CD4-positive, alpha-beta T cell (primary cell): ENCODE data around the gene RPL18A. TPM values are rescaled to one million over a fixed set of nuclear protein-coding genes. Genes with fewer than 3 reads are reported as not detected.

ENCODE experiments used
- ATAC-seq: fragments of 200-7000 bp; cut with Tn5 transposase; one replicate; pipeline ENCODE4 v1.10.0; 2022; ENCODE audit warnings: mild to moderate bottlenecking; ENCODE audit not compliant: poor library complexity
- CTCF ChIA-PET: fragments of 350-600 bp; sonication (Branson Sonifier 250); formaldehyde crosslinking; loops from one replicate; lab custom pipeline; 2021; ENCODE audit warnings: antibody characterized with exemption, inconsistent platforms; lab: Charles Lee
- POLR2A ChIA-PET: fragments of 350-600 bp; sonication (Branson Sonifier 250); formaldehyde crosslinking; loops from one replicate; lab custom pipeline; 2021; ENCODE audit warnings: antibody characterized with exemption, inconsistent platforms; lab: Charles Lee
- DNase-seq, 14 experiments: peaks; one replicate each; pipeline ENCODE4 v3.0.0-alpha.2; 2013 to 2020; ENCODE audit warnings: mixed read lengths in 2 of 14
- H3K27ac ChIP-seq, 2 donors: one replicate each; pipeline versions ENCODE4 v1.5.1 to v1.7.0; 2013; ENCODE audit warnings: low read length in 2 of 2, low read depth in 1 of 2, mild to moderate bottlenecking in 1 of 2
- H3K27me3 ChIP-seq, 2 experiments: 1 replicate in 1 of 2; 2 replicates in 1 of 2; pipeline versions ENCODE4 v1.6.1 to v1.7.0; 2013; ENCODE audit warnings: low read length in 2 of 2, control low read depth in 1 of 2, mild to moderate bottlenecking in 1 of 2, moderate library complexity in 1 of 2; ENCODE audit not compliant: insufficient read depth in 2 of 2, control insufficient read depth in 1 of 2
- H3K36me3 ChIP-seq: one replicate; pipeline ENCODE4 v1.6.1; 2013; ENCODE audit warnings: low read length, control low read depth; ENCODE audit not compliant: insufficient read depth
- H3K4me1 ChIP-seq: one replicate; pipeline ENCODE4 v1.6.1; 2013; ENCODE audit warnings: low read length, control low read depth; ENCODE audit not compliant: insufficient read depth
- H3K4me3 ChIP-seq: one replicate; pipeline ENCODE4 v1.5.1; 2013; ENCODE audit warnings: mild to moderate bottlenecking, low read length, moderate library complexity
- H3K9me3 ChIP-seq, 2 experiments: 1 replicate in 1 of 2; 2 replicates in 1 of 2; pipeline versions ENCODE4 v1.6.1 to v1.7.0; 2013; ENCODE audit warnings: low read length in 2 of 2, mild to moderate bottlenecking in 2 of 2, control low read depth in 1 of 2, moderate library complexity in 1 of 2; ENCODE audit not compliant: control insufficient read depth in 1 of 2, insufficient read depth in 1 of 2
- H3K27ac Mint-ChIP-seq: one replicate; pipeline ENCODE4 v1.8.0; 2020; ENCODE audit warnings: mixed read lengths
- H3K27me3 Mint-ChIP-seq: one replicate; pipeline ENCODE4 v1.8.0; 2021; ENCODE audit warnings: mixed read lengths
- H3K36me3 Mint-ChIP-seq: one replicate; pipeline ENCODE4 v1.8.0; 2021; ENCODE audit warnings: low read depth, mixed read lengths
- H3K4me1 Mint-ChIP-seq: one replicate; pipeline ENCODE4 v1.8.0; 2021; ENCODE audit warnings: low read depth, mixed read lengths
- H3K4me3 Mint-ChIP-seq: one replicate; pipeline ENCODE4 v1.8.0; 2020; ENCODE audit warnings: mild to moderate bottlenecking, mixed read lengths
- H3K9me3 Mint-ChIP-seq: one replicate; pipeline ENCODE4 v1.8.0; 2020; ENCODE audit warnings: mixed read lengths
- CTCF ChIP-seq: fragments of 200-600 bp; IDR thresholded peaks from one replicate; pipeline ENCODE4 v1.8.0; 2022; ENCODE audit warnings: antibody characterized with exemption, mild to moderate bottlenecking
- intact Hi-C, 2 experiments: fragments of 100-400 bp; cut with DNase I in 1 of 2; cut with micrococcal nuclease in 1 of 2; formaldehyde crosslinking; loops; one replicate each; pipeline versions ENCODE4 v1.15.1 to v1.9.0; 2023 to 2025; cut with DNase I, micrococcal nuclease
- total RNA-seq, 174 experiments: library from RNA in 2 of 174; stranded (reverse) in 2 of 174; gene quantifications; one replicate each; pipeline ENCODE4 v1.2.3 and lab custom pipeline; 2021 to 2026

RPL18A gene
- total RNA-seq, 2 experiments from 2014 or later = 4,157 to 4,260 TPM

GRCh38 chr19:17863520-17864182, 3.9 kb downstream of the RPL18A start:
- peak overlapping the region; percentile 42 for H3K27ac Mint-ChIP-seq
- Histone ChIP-seq H3K4me1 (peaks cover 28% of the 10 kb centered on the region), H3K27ac (no peak overlapping the region), H3K36me3 (peaks cover 44% of the 10 kb centered on the region), H3K4me3 (no peak overlapping the region), H3K27me3 (no peaks in the 10 kb centered on the region), H3K9me3 (no peaks in the 10 kb centered on the region)
- peaks cover 30% of the 10 kb centered on the region for H3K4me1 Mint-ChIP-seq
- no peak for TF ChIP-seq CTCF
- H3K27me3 Mint-ChIP-seq = no peaks in the 10 kb centered on the region
- CTCF ChIA-PET = interaction anchor here (3.2 kb wide), 1 partner anchor 69 kb away, joined by 9 read pairs; the partner anchor contains the start of gene CCDC124
- DNase-seq (no peak), ATAC-seq (no peak)
- POLR2A ChIA-PET = interaction anchor here (0.7 to 2.0 kb wide), 2 partner anchors 10 to 69 kb away, joined by 5 to 7 read pairs; partner anchors contain the start of gene CCDC124
- intact Hi-C loops = no loop called here
- peaks cover 57% of the 10 kb centered on the region for H3K36me3 Mint-ChIP-seq
- peak overlapping the region; percentile 49 for H3K4me3 Mint-ChIP-seq
- no peaks in the 10 kb centered on the region for H3K9me3 Mint-ChIP-seq

GRCh38 chr19:17865364-17866311, 5.9 kb downstream of the RPL18A start:
- Histone ChIP-seq H3K4me3 (no peak overlapping the region), H3K27ac (no peak overlapping the region), H3K36me3 (peaks cover 44% of the 10 kb centered on the region), H3K27me3 (no peaks in the 10 kb centered on the region), H3K9me3 (no peaks in the 10 kb centered on the region), H3K4me1 (peaks cover 18% of the 10 kb centered on the region)
- Mint-ChIP-seq H3K4me3 (peak overlapping the region; percentile 15), H3K9me3 (no peaks in the 10 kb centered on the region), H3K27ac (peak overlapping the region; percentile 33), H3K36me3 (peaks cover 44% of the 10 kb centered on the region), H3K4me1 (peaks cover 16% of the 10 kb centered on the region), H3K27me3 (no peaks in the 10 kb centered on the region)
- ChIA-PET POLR2A (interaction anchor here (1.1 to 1.5 kb wide), 3 partner anchors 16 to 67 kb away, joined by 3 to 5 read pairs (median 4); partner anchors contain the start of genes CCDC124 and JAK3), CTCF (interaction anchor here (1.0 to 3.2 kb wide), 2 partner anchors 67 kb away, joined by 3 to 9 read pairs; partner anchors contain the start of gene CCDC124)
- intact Hi-C loops = no loop called here
- DNase-seq (peak in 1 of 14 experiments; percentile 11), ATAC-seq (no peak)
- TF ChIP-seq CTCF = no peak

GRCh38 chr19:17866312-17866963, 6.7 kb downstream of the RPL18A start:
- H3K27ac Mint-ChIP-seq = no peak overlapping the region
- peaks cover 38% of the 10 kb centered on the region for H3K36me3 Mint-ChIP-seq
- no peak for TF ChIP-seq CTCF
- peaks cover 15% of the 10 kb centered on the region for H3K4me1 ChIP-seq
- H3K4me3 ChIP-seq = no peak overlapping the region
- ChIA-PET POLR2A (interaction anchor here (0.9 kb wide), 1 partner anchor 11 kb away, joined by 4 read pairs; no protein-coding TSS in a partner anchor), CTCF (interaction anchor here (1.0 kb wide), 1 partner anchor 66 kb away, joined by 3 read pairs; the partner anchor contains the start of gene CCDC124)
- no peak for ATAC-seq
- no peaks in the 10 kb centered on the region for H3K9me3 Mint-ChIP-seq
- no peaks in the 10 kb centered on the region for H3K27me3 ChIP-seq
- intact Hi-C loops = no loop called here
- H3K9me3 ChIP-seq = no peaks in the 10 kb centered on the region
- peaks cover 8% of the 10 kb centered on the region for H3K4me1 Mint-ChIP-seq
- H3K4me3 Mint-ChIP-seq = no peak overlapping the region
- H3K27ac ChIP-seq = no peak overlapping the region
- peaks cover 40% of the 10 kb centered on the region for H3K36me3 ChIP-seq
- DNase-seq = no peak
- no peaks in the 10 kb centered on the region for H3K27me3 Mint-ChIP-seq
